ENCODE results near the gene MYOCD.

DNA sequence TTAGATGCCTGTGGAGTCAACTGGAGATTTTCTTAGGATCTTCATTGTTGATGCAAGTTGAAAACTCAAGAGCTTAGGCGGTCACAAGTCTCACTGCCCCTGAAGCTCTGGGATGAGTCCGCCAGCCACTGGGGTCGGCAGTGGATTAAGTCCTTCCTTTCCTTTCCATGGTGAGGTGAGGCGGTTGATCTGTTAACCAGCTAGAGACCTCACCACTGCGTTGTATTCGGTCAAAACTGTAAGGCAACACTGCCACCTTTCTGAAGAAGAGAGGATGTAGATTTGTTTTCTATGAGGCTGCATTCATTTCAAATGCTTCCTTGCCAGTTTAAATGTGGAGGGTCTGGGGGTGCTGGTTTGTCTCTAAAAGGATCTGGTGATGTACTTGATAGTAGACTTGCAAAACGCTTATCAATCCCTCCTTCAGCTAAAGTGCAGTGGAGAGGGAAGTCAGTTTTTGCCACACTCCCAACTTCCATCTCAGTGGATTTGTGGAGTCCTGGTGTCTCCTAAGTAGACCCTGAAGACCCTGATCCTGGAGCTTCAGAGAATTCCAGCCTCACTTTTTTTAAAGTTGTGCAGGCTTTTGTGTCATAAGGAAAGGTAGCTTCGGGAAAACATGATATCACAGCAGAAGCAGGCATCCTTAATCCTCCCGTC, 1.7 kb downstream of the MYOCD start:
- TF ChIP-seq, protein P1, sequence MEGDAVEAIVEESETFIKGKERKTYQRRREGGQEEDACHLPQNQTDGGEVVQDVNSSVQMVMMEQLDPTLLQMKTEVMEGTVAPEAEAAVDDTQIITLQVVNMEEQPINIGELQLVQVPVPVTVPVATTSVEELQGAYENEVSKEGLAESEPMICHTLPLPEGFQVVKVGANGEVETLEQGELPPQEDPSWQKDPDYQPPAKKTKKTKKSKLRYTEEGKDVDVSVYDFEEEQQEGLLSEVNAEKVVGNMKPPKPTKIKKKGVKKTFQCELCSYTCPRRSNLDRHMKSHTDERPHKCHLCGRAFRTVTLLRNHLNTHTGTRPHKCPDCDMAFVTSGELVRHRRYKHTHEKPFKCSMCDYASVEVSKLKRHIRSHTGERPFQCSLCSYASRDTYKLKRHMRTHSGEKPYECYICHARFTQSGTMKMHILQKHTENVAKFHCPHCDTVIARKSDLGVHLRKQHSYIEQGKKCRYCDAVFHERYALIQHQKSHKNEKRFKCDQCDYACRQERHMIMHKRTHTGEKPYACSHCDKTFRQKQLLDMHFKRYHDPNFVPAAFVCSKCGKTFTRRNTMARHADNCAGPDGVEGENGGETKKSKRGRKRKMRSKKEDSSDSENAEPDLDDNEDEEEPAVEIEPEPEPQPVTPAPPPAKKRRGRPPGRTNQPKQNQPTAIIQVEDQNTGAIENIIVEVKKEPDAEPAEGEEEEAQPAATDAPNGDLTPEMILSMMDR (conservative IDR thresholded peaks at IDR 0.05), result peak; percentile 18; the same call in 1 of the 2 replicates
- TF ChIP-seq EZH2 (IDR thresholded peaks at IDR 0.05; ENCODE audit: low read depth), result no peak
